C4-2B (cell line): Measurements from ENCODE around the gene HEATR5A.
"Not testable (repeated sequence)": the region's sequence is repeated elsewhere in the genome, so short reads cannot be mapped to it uniquely, and the experiment has no call there.

Experiments
- H3K27ac ChIP-seq: fragments of 450-650 bp; 2 replicates; pipeline ENCODE4 v1.5.1; 2017
- ZFX ChIP-seq: fragments of 450-650 bp; IDR thresholded peaks from 2 replicates; pipeline ENCODE4 v1.6.1; 2017
- TF ChIP-seq, protein P1 (sequence below): fragments of 450-650 bp; conservative IDR thresholded peaks from 2 replicates; pipeline ENCODE4 v1.5.1; 2017; ENCODE audit warnings: mild to moderate bottlenecking

The HEATR5A gene

DNA sequence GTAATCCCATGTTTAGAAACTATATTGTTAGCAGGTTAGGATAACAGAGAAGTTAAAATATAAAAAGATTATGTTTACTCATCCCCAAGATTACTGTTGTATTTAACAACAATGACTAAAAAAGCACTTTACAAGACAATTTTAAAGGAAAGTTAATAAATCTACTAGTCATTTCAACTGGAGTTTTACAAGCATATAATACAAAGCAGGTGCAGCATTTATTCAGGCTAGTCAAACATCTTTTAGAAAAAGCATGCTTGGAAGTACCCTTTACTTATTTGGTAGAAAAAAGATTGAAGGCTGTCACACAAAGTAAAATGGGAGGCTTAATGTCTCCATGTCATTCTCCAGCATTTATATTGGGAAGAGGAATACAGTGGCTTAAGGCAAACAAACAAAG lies 80.6 kb downstream of the HEATR5A start:
- no peak for TF ChIP-seq ZFX
- TF ChIP-seq, protein P1, sequence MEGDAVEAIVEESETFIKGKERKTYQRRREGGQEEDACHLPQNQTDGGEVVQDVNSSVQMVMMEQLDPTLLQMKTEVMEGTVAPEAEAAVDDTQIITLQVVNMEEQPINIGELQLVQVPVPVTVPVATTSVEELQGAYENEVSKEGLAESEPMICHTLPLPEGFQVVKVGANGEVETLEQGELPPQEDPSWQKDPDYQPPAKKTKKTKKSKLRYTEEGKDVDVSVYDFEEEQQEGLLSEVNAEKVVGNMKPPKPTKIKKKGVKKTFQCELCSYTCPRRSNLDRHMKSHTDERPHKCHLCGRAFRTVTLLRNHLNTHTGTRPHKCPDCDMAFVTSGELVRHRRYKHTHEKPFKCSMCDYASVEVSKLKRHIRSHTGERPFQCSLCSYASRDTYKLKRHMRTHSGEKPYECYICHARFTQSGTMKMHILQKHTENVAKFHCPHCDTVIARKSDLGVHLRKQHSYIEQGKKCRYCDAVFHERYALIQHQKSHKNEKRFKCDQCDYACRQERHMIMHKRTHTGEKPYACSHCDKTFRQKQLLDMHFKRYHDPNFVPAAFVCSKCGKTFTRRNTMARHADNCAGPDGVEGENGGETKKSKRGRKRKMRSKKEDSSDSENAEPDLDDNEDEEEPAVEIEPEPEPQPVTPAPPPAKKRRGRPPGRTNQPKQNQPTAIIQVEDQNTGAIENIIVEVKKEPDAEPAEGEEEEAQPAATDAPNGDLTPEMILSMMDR: no peak
- no peak overlapping the region for H3K27ac ChIP-seq

DNA sequence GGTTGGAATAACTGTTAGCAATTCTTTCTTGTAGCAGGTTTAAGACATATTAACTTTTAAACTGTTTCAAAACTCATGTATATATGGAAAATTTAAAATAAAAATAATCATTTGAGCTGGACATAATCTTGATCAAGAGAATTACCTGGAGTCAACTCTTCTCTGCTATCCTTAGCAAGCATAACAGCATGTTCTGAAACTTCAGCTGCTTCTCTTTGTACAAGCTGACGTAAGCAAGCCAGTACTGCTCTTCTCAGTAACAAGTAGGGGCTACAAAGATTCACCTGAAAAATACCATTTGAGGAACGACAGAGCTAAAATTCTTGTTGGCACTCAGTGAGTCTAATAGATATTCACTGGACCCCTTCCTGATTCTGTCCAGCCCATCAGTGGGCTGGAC lies 83.0 kb downstream of the HEATR5A start:
- H3K27ac ChIP-seq: no peak overlapping the region
- TF ChIP-seq ZFX: no peak
- TF ChIP-seq, protein P1: no peak

DNA sequence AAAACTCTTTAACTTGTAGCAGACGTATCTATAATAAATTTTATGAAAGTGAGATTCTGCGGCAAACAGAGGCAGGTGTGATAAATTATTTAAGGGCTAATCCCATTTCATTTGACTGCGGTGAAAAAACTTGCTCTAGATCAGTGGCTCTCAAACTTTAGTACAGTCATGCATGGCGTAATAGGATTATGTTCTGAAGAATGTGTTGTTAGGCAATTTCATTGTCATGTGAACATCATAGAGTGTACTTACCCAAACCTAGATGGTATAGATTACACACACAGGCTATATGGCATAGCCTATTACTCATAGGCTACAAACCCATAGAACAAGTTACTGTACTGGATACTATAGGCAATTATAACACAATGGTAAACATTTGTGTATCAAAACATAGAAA lies 83.7 kb downstream of the HEATR5A start:
- H3K27ac ChIP-seq: no peak overlapping the region
- TF ChIP-seq, protein P1: no peak
- no peak for TF ChIP-seq ZFX

DNA sequence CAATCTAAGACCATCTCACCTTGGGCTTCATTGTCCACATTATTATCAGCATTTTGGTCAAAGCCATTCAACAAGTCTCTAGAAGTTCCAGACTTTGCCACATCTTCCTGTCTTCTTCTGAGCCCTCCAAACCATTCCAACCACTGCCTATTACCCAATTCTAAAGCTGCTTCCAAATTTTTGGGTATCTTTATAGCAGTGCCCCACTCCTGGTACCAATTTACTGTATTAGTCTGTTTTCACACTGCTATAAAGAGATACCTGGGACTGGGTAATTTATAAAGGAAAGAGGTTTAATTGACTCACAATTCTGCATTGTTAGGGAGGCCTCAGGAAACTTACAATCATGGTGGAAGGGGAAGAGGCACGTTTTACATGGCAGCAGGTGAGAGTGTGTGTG lies 89.0 kb downstream of the HEATR5A start:
- H3K27ac ChIP-seq: not testable (repeated sequence)

DNA sequence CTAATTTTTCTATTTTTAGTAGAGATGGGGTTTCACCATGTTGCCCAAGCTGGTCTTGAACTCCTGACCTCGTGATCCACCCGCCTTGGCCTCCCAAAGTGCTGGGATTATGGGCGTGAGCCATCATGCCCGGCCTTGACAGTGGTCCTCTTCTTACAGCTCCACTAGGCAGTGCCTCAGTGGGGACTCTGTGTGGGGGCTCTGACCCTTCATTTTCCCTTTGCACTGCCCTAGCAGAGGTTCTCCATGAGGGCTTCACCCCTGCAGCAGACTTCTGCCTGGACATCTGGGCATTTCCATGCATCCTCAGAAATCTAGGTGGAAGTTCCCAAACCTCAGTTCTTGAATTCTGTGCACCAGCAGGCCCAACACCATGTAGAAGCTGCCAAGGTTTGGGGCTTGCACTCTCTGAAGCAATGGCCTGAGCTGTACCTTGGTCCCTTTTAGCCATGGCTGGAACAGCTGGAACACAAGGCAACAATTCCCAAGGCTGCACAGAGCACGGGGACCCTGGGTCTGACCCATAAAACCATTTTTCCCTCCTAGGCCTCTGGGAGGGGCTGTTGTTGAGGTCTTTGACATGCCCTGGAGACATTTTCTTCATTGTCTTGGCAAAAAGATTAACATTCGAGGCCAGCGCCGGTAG lies 90.4 kb downstream of the HEATR5A start:
- not testable (repeated sequence) for H3K27ac ChIP-seq

DNA sequence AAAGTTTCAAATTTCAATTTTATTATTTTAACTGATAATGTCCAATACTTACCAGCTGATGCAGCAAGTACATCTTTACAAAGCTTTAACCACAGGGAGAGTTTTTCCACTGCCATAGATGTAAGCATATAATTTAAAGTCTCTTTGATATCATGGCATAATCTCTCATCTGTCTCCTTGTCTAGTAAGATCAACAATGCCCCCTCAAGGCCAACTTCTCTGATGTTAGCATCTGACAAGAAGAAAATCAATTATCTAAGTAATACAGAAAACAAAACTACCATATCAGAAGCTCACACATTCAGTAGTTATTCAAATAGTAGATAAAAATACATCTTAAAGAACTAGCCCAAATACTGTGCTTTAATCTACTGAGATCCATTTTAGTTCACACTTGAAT lies 94.2 kb downstream of the HEATR5A start:
- TF ChIP-seq ZFX: no peak
- TF ChIP-seq, protein P1: no peak; the same call in 1 of the 2 replicates
- H3K27ac ChIP-seq: no peak overlapping the region

DNA sequence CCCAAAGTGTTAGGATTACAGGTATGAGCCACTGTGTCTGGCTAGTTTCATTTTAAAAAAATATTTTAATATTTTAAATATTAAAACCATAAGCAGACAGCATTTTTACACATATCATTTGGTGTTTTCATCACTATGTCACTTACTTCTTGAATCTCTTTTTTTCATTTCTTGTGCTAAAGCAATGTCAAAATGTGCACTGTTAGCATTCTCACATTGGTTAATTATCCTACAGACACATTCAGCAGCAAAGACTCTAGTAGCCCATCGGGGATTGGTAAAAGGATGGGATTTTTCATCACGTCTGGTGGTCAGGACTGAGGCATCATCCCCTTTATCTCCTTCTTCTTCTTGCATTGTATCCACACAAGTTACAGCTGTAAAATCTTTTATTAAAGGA lies 96.9 kb downstream of the HEATR5A start:
- no peak overlapping the region for H3K27ac ChIP-seq
- TF ChIP-seq, protein P1: no peak
- TF ChIP-seq ZFX: no peak

DNA sequence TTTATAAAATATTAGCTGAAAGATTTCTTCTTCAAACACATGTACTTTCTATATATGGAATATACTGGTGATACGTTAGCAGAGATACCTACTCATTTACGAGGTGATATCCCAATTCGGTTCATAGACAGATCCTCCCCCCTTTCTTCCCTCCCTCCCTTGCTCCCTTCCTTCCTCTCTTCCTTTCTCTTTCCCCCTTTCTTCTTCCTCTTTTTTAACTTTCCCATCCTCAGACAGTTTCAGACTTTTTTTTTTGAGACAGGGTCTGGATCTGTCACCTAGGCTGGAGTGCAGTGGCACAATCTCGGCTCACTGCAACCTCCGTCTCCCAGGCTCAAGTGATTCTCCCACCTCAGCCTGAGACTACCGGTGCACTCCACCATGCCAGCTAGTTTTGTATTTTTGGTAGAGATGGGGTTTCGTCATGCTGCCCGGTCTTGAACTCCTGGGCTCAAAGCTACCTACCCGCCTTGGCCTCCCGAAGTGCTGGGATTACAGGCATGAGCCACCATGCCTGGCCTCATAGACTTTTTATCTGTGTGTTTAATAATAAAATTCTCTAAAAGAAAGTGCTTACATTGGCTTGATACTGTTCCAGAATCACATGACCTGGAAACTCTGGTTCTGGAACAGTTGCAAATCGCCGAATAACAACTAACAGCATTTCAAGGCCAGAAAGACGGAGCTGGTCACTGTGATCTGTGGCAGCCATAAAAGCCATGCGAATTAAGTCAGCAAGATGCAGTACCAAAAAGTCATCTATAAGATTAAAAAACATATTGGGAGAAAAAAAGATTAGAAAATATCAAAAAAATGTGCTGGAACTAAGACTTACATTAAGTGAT lies 99.2 kb downstream of the HEATR5A start:
- no peak overlapping the region for H3K27ac ChIP-seq
- no peak for TF ChIP-seq ZFX
- TF ChIP-seq, protein P1: no peak
